ENCODE results near the gene NLRC3.
A peak's percentile ranks its signal among the peaks of the same experiment; 100 is the strongest.

Gene NLRC3

GRCh38 chr16:3542601-3543373 is 34.4 kb downstream of the NLRC3 start:
- DNase-seq = no peak

- no peak for DNase-seq
Observed at GRCh38 chr16:3541527-3542155, 35.6 kb downstream of the NLRC3 start.

DNA sequence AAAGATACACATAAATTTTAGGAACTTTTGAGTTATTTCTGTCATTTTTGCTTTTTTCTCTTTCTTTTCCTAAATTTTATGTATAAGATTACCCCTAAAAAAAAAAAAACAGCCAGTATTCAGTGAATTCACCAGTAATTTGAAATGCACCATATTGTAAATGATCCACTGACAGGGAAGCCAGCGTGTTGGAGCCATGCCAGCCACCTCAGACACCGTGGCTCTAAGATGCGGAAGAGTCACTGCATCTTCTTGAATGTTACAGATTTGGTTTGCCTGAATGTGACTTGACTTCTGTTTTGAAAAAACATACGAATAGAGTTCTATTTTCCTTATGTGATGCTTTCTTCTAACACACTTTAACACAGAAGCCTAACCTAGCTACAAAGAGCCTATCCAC is 39.0 kb downstream of the NLRC3 start:
- no peak for DNase-seq

DNA sequence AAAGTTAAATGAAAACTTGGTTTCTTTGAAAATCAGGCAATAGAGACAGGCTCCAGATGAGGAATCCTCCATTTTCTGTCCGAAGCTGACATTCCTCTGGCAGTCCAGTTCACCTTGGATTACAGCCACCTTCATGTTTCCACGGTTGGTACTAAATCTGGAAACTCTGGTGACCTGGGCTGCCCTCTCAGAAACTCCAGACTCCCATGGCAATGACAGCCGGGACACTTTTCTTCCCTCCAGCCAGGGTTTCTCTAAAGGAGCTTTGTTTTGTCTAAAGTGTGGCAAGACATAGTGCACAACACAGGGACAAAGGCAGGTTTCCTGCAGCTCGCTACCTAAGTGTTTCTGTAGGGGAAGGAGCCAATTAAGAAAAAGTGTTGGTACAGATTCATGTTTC is 40.4 kb downstream of the NLRC3 start:
- DNase-seq = no peak

DNA sequence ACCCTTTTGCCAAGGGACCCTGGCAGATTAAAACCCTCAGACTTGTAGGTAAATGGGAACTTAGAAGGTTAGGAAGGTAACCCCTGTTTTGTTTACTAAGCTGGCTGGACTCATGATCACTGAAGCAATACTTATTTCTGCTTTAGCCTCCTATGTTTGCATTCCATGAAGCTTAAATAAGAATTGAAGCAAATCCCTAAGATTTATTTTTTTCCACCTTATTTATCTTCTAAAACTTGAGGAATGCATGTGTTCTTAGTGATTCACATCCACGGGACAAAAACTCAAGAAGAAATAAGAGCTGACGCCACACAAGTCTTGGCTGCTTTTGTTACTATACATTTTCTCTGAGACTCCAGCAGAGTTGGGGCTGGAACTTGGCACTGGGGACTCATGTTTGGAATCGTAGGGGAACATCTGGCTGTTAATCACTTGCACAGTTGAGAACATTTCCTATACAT is 40.9 kb downstream of the NLRC3 start:
- DNase-seq = no peak

DNA sequence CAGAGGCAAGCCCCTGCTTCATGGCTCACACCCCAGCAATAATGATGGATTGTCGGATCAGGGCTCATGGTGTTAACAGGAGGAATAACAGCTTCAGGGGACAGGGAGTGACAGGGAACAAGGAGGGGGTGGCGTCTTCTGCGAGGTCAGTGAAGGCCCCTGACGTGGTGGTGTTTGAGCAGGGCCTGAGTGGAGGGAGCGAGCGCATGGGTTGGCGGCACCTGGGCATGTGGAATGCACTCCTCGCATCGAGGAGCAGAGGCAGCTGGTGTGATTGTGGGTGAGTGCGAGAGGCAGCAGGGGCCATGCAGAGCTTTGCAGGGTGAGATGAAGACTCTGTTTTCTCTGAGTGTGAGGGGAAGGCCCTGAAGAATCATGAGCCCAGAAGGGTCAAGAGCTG is 43.1 kb downstream of the NLRC3 start:
- no peak for DNase-seq

DNA sequence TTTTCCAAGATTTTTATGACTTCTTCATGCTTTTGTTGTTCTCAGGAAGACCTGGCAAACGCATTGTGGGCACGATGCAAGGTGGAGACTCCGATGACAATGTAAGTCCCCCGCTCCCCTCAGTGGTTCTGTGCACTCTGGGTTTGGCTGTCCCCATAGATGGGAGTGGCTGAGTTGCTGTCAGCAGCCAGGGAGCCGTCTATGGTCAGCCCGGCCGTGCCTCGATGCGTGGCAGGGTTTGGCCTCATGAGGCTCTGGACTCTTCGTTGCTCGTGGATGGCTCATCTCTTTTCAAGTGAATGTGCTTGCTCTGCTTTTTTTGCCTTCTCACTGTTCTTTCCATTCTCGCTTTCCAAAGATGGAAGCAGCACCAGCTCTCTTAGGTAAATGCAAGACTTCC is 44.5 kb downstream of the NLRC3 start:
- DNase-seq = no peak

GRCh38 chr16:3530371-3530914 is 46.8 kb downstream of the NLRC3 start:
- DNase-seq = no peak

DNA sequence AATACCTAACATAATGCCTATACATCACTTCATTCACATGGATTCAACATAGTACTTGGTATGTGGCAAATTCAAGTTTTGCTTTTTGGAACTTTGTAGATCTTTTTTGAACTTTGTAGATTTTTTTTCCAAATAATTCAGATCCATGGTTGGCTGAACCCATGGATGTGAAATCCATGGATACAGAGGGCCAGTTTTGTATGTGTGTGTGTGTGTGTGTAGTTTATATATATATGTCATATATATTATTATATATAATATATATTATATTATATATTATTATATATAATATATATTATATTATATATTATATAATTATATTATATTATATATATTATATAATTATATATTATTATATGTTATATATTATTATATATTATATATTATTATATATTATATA is 48.0 kb downstream of the NLRC3 start:
- DNase-seq = no peak

GRCh38 chr16:3528406-3528805 is 48.8 kb downstream of the NLRC3 start:
- DNase-seq = no peak

GRCh38 chr16:3527216-3527829 is 49.9 kb downstream of the NLRC3 start:
- DNase-seq = peak; percentile 76

DNA sequence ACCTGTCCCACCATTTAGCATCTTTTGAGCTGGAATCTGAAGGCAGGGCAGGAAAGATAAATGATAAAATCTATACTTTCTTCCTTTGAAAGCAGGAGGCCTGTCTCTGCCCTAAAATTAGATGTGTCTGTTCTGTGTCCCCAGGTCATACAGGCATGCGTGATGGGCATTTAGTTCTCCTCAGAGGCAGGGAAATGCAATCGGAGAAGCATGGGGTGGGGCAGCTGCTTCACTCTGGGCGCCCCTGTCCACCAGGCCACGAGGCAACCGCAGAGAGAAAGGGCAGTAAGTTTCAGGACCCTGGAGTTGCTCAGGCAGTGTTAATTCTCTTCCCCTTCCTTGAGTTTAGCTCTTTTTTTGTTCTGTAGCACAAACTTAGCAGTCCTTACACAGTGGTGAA is 51.3 kb downstream of the NLRC3 start:
- no peak for DNase-seq

- no peak for DNase-seq
Observed at GRCh38 chr16:3523281-3523680, 53.9 kb downstream of the NLRC3 start.

GRCh38 chr16:3520841-3521240 is 56.4 kb downstream of the NLRC3 start:
- DNase-seq = no peak

- DNase-seq = no peak
Observed at GRCh38 chr16:3520413-3520812, 56.8 kb downstream of the NLRC3 start.

DNA sequence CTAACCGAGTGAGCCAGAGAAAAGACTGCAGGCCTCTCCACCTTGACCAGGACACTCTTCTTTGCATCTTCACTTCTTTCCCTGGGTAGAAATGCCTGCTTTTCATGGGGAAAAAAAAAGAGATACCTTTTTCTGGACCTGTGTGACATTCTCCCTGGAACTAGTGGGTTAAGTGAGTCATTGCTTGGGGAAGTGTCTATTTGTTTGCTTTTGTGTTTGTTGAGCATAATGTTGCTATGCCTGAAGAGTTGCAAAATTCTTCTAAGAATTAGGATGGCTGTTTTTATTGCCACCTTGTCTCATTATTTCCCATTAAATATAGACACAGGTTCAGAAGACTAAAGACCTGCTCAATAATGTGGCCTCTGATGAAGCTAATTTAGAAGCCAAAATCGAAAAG is 57.6 kb downstream of the NLRC3 start:
- no peak for DNase-seq

DNA sequence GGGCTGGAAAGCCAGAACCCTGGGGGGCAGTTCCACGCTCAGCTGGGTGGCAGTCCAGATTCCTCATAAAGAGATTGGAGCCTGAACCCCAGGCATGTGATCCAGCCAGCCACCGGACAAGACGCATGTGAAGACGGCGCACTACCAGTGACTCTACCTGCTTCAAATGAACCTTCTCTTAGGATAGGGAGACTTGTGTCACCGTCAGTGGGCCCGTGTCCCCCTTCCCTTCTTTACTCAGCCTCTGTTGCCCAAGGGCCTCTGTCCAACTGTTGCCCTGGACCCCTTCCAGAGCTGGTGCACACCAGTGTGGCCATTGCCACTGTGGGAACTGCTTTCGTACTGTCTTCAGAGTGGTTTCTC is 58.2 kb downstream of the NLRC3 start:
- DNase-seq = no peak

GRCh38 chr16:3518292-3518985 is 58.8 kb downstream of the NLRC3 start:
- DNase-seq = no peak

DNA sequence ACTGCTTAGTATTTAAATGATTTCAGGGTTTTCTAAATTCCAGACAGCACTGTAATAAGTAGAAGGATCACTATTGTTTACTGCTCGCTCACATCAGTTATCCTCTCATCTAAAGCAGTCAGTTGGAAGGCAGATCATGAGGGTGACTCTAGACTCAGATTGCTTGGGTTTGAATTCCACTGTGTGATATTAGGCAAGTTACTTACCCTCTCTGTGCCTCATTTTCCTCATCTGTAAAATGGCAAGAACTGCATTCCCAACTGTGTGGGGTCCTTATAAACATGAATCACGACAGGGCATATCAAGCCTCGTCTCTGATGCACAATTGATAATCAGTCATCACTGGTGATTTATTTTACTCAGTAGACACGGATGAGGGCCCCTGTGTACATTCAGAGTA is 61.3 kb downstream of the NLRC3 start:
- no peak for DNase-seq

DNA sequence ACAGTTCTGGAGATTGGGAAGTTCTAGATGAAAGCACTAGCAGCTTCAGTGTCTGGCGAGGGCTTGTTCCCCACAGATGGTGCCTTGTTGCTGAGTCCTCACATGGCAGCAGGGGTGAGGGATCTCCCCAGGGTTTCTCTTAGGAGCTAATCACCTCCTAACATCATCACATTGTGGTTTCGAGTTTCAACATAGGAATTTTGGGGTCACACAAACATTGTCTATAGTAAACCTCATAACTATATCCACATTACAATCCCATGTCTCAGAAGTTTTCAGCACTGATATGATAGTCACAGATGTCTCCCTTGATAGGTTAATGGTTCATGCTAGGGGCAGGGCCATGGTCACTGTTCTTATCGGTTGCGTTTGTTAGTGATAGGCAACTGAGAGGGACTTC is 62.6 kb downstream of the NLRC3 start:
- DNase-seq = no peak

- DNase-seq = no peak
Observed at GRCh38 chr16:3513892-3514583, 63.2 kb downstream of the NLRC3 start.

DNA sequence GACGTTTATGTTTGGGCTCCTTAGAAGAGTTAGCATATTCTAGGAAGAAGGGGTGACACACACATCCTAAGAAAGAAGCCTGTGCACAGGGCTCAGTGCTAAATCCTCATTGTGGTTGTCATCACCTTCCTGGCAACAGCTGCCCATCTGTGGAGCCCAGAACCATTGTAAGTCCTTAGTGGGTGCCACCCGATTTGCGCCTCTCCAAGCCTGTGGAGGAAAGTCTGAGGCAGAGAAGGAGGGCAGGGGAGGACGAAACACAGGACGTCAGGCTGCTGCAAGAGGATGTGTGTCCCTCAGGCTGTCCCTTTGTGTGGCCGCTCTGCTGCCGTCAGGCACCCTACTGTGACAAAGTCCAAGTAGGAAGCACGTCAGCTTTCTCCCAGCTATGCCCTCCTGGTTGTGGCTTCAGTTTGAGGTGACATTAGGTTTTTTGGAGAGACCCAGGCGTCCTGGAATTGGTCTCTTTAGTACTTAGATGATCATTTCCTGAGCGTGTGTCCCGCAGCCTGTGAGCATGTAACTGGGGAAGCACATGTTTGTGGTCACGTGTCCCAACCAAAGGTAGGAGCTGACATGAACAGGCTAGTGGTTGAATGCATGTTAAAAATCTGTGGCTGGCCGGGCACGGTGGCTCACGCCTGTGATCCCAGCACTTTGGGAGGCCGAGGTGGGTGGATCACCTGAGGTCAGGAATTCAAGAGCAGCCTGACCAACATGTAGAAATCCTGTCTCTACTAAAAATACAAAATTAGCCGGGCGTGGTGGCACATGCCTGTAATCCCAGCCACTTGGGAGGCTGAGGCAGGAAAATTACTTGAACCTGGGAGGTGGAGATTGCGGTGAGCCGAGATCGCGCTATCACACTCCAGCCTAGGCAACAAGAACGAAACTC is 65.7 kb downstream of the NLRC3 start:
- no peak for DNase-seq

Data from hematopoietic multipotent progenitor cell treated with erythropoietin and hydrocortisone succinate and interleukin-3 and kit ligand, for 6 days (in vitro differentiated cells).